ENCODE data around the gene CCNY. TPM values are rescaled to one million over a fixed set of nuclear protein-coding genes. Genes with fewer than 3 reads are reported as not detected.

Gene CCNY
- total and polyA plus RNA-seq, 2 of the 13 experiments (the other 11 are each of a cell fraction or from before 2014, with no cell fraction given): 48.2 to 54.7 TPM

DNA sequence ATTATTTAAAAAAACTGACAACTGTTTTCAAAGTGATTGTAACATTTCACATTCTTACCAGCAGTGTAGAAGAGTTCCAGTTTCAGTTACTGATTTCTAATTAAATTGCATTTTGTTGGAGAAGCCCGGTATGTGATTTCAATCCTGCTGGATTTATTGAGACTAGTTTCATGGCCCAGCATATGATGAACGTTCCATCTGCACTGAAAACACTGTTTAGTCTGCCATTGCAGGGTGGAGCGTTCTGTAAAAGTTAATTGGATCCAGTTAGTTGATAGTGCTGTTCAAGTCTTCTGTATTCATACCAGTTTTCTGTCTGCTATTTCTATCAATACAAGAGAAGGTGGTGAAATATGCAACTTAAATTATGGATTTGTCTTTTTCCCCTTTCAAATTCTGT, 37.3 kb upstream of the CCNY start:
- Histone ChIP-seq H3K79me2 (ENCODE audit: insufficient read depth, low read length) (no peaks in the 10 kb centered on the region), H4K20me1 (ENCODE audit: insufficient read depth, low read length) (no peaks in the 10 kb centered on the region), H3K9me3 (ENCODE audit: low read length) (no peaks in the 10 kb centered on the region), H3K27me3 (ENCODE audit: control insufficient read depth in 1 of 2, insufficient read depth in 2 of 2, low read length in 2 of 2) (no peaks in the 10 kb centered on the region), H3K27ac (ENCODE audit: extremely low read length, insufficient read depth, low read length) (no peak overlapping the region), H3K36me3 (replicated peaks in 1 of 2; ENCODE audit: control insufficient read depth in 1 of 2, insufficient read depth in 2 of 2, low read length in 2 of 2) (no peaks in the 10 kb centered on the region), H2AFZ (ENCODE audit: low read length) (no peak overlapping the region), H3K9ac (ENCODE audit: insufficient read depth, low read depth, low read length) (no peak overlapping the region), H3K4me3 (replicated peaks in 1 of 3; ENCODE audit: insufficient read depth in 1 of 3, low read depth in 2 of 3, low read length in 3 of 3) (no peak overlapping the region), H3K4me1 (ENCODE audit: insufficient read depth, low read length) (no peaks in the 10 kb centered on the region), H3K4me2 (ENCODE audit: low read depth, low read length) (no peak overlapping the region)
- in situ Hi-C loops (cut with HindIII; ENCODE audit: extremely low pct_ligation_motif_present, low pct_unique_long_range_greater_than_20kb) (no loop called here), intact Hi-C loops (cut with micrococcal nuclease; ENCODE audit: unreplicated experiment) (no loop called here)
- BruUV-seq (replicated peaks): no TSS peak
- POLR2A ChIA-PET: no interaction called here
- ATAC-seq (no peak), DNase-seq (ENCODE audit: low spot score) (no peak), FAIRE-seq (no peak)
- CTCF ChIA-PET (ENCODE audit: low intra/inter-chr PET ratio, low total read pairs): no interaction called here
- WGBS (ENCODE audit: low lambda C conversion rate): 35% methylated on average over 3 of the region's 3 CpGs
- TF ChIP-seq, protein P1, sequence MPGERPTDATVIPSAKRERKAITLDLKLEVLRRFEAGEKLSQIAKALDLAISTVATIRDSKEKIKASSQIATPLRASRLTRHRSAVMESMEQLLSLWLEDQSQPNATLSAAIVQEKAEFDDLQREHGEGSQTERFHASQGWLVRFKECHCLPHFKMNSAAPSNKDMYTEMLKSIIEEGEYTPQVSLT (CRISPR knock-in tag; IDR thresholded peaks at IDR 0.05; ENCODE audit: borderline replicate concordance, low read depth): no peak
- TF ChIP-seq ZNF225 (CRISPR knock-in tag; IDR thresholded peaks at IDR 0.05): no peak
- no peak for TF ChIP-seq FOXO1 (CRISPR knock-in tag; IDR thresholded peaks at IDR 0.05)
- TF ChIP-seq, protein P2, sequence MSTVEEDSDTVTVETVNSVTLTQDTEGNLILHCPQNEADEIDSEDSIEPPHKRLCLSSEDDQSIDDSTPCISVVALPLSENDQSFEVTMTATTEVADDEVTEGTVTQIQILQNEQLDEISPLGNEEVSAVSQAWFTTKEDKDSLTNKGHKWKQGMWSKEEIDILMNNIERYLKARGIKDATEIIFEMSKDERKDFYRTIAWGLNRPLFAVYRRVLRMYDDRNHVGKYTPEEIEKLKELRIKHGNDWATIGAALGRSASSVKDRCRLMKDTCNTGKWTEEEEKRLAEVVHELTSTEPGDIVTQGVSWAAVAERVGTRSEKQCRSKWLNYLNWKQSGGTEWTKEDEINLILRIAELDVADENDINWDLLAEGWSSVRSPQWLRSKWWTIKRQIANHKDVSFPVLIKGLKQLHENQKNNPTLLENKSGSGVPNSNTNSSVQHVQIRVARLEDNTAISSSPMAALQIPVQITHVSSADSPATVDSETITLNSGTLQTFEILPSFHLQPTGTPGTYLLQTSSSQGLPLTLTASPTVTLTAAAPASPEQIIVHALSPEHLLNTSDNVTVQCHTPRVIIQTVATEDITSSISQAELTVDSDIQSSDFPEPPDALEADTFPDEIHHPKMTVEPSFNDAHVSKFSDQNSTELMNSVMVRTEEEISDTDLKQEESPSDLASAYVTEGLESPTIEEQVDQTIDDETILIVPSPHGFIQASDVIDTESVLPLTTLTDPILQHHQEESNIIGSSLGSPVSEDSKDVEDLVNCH (CRISPR knock-in tag; IDR thresholded peaks at IDR 0.05): no peak
- TF ChIP-seq ZNF572 (CRISPR knock-in tag; IDR thresholded peaks at IDR 0.05): no peak
- no peak for TF ChIP-seq ZFP90 (CRISPR knock-in tag; IDR thresholded peaks at IDR 0.05; ENCODE audit: borderline replicate concordance)

Measured in HepG2 (cell line).